Measurements from ENCODE around the gene CRYBA4.
A peak's percentile ranks its signal among the peaks of the same experiment; 100 is the strongest.

CRYBA4 gene

DNA sequence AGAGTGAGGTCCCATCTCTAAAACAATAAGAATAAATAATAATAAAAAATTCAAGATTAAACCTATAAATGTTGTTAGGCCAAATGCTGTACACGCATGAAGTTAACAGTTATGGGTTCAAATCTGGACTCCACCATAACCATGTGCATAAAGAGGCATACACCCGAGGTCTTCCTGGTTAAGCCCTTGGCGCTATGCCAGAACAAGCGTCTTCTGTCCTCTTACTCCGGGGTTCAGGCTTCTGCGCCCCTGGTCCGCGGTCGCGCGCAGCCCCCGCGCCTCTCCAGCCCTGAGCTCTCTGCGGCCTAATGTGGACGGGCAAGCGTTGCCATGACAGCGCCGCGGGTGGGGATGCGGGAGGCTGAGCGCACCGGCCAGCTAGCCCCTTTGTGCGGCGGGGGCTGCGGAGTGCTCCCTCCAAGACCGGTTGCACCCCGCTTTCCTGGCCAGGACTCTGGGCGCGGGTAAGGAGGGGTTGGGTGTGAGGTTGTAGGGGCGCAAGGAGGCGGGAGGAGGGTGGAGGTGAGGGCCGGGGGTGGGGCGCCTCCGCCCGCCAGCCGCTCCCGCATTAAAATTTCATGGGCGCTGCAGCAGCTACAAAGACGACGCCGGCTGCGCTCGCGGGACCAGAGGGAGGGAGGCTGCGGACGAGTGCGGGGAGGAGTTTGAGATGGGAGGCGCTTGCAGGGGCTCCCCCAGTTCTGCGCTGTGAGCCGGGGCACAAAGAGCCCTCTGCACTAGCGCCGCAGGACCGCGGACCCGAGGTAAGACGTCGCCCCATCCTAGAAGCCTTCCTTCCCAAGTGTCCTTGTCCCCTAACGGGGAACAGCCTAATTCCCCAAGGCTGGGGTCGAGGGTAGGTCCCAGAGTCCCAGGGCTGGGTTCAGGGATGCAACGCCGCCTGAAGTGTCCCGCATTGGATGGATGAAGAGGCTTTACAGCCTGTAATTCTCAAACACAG, 35.4 kb downstream of the CRYBA4 start, which contains the start of gene MIAT:
TSS of gene MIAT (plus strand) at position 698 of the 961 bp plus-strand sequence.
- Histone ChIP-seq H3K27ac (peak within 1 kb of the TSS in 9 of 21 experiments; percentile 16 to 76 (median 37)), H3K4me3 (peak within 1 kb of the TSS; percentile 28 to 39 (median 31))

DNA sequence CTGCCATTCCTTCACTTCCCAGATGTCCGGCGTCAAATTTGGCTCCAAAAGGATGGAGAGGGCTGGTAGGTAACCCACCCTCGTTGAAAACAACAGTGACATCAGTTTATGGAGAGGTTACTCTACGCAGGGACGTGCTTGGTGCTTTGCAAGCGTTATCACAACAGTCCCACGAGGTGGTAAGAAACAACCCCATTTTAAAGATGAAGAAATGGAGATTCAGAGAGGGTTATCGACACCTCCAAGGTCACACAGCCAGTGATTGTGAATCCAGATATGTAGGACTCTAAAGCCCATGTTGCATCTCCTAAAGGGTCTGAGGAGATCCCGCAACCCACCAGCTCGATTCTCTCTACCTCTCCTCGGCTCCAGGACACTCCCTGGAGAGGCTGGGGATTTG, 36.4 kb downstream of the CRYBA4 start:
- Histone ChIP-seq H3K27ac (peak overlapping the region in 7 of 21 experiments; percentile 16 to 76 (median 49)), H3K4me3 (peak overlapping the region; percentile 28 to 39 (median 31))

DNA sequence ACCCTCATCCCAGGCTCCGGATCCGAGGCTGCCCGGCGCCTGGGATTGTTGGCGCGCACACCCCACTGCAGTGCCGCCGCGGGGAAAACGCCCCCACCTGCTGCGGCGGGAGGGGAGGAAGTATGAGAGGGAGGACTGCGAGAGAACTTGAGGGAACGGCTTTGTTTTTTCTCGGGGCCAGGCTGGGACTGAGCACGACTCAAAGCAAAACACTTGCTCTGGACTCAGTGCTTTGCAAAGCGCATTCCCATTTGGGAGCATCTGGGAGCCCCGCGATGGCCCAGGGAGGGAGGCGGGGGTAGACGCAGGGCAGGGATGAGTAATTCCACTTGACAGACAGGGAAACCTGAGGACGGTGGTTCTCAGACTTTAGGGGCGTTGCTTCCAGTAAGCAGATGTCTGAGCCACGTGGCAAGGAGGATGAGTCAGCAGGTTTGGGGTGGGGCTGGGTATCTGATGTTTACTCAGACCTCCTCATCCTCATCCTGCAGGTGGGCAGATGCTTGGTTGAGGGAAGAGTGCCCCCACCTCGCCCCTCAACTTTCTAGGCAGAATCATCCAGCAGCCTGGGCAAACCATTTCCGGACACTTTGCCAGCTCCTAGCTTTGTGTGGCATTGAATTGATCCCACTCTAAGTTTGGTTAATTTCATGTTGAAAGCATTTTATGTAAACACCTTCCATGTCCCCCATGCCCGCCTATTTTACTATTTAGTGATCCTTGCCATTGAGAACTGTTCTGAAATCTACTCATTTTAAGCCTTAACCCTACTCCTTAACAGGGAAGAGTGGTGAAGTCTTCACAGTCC, 37.1 kb downstream of the CRYBA4 start:
- H3K4me3 ChIP-seq: peak overlapping the region; percentile 15 to 39 (median 31)

DNA sequence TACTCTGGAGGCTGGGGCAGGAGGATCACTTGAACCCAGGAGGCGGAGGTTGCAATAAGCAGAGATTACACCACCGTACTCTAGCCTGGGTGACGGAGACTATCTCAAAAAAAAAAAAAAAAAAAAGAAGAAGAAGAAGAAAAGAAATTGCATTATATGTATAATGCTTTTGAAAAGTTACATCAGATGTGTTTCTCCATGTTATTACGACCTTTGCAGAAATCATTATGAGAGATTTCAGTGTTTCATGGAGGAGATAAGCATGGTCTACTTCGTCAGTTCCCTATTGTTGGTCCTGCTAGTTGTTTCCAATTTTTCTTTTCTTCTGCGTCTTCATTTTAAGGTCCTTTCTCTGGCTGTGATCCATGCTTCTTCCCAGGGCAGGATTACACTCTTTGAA, 38.6 kb downstream of the CRYBA4 start:
- Histone ChIP-seq H3K27ac (no peak overlapping the region), H3K4me3 (no peak overlapping the region)

More for the DNA sequence above, 37.1 kb downstream of the CRYBA4 start:
- peak overlapping the region in 8 of 21 experiments; percentile 16 to 76 (median 43) for H3K27ac ChIP-seq

DNA sequence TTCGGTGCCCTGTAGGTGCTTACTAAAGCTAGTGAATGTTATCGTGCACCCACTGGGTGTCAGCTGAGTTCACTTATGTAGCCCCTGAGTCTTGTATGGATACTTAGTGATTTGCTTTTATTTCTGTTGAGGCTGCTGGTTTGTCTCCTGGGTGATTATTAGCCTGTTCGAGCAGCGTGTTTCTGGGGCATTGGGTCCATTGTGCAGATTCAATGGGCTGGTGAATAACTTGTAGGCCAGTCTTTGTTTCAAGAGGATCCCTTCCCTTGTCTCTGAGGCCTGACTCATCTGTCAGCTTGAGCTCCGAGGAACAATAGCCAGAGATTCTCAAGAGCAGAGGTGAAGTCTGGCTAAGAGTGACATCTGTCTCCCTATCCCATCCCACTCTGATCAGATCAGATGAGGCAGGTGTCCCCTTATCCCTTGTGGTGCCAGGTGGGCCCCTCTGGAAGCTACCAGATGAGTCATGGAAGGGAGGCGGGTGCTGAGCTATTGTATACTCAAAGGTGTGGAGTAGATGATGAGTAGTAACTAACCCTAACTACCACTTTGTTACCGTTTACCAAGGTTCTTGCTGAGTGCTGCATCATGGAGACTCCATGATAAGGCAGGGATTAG, 39.3 kb downstream of the CRYBA4 start:
- Histone ChIP-seq H3K4me3 (no peak overlapping the region), H3K27ac (no peak overlapping the region)

DNA sequence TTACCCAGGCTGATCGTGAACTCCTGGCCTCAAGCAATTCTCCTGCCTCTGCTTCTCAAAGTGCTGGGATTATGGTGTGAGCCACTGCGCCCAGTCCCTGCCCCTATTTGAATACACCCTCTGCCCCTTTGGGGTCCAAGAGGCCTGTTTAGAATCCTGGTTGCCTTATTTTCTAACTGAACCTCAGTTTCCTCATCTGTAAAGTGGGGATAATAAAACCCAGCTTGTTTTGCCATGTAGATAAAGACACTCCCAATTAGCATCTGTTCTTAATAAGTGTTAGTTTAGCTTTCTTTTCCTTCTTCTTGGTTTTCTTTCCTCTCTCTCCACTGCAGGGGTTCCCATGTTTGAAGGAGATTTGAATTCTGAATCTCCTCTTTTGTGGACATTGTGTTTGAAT, 40.4 kb downstream of the CRYBA4 start:
- Histone ChIP-seq H3K4me3 (no peak overlapping the region), H3K27ac (no peak overlapping the region)

DNA sequence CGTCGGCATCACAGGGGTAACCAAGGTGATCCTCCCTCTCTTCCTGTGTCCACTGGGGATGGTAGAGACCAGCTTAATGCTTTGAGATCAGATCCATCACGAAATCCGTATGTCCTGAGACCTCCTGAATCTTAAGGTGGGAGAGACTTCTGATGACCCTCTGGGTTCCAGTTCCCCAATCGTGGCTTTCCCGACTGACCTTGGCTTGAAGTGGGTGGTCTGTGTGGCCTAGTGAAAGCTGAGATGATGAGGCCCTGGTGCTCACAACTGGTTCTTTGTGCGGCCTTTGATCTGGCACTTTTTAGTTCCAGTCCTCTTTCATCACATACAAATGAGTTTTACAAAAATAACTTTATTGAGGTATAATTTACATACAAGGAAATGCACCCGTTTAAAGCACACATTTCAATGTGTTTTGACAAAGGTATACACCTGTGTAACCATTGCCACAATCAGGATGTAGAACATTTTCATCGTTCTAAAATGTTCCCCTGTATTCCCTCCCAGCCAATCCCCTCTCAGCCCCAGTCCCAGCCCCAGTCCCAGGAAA, 41.7 kb downstream of the CRYBA4 start:
- H3K4me3 ChIP-seq: no peak overlapping the region
- H3K27ac ChIP-seq: no peak overlapping the region

DNA sequence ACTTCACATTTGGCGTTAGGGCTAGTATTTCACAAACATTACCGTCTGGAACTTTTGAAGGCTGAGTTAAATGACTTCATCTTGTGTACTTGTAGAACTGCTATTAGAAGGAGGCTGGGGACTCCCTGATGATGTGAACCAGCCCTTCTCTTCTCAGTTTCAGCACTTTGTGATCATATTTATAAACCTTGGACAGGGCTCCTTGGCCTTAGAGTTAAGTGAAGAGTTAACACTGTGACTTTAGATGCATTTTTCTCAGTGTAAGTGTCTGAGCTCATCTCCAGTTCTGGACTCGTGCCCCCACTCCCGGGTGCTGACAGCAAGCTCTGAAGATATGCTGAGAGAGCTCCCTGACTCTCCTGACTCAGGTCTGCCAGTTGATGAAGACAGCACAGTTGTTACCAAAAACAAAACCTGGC, 44.1 kb downstream of the CRYBA4 start:
- Histone ChIP-seq H3K27ac (peak overlapping the region in 2 of 21 experiments; percentile 8 to 75), H3K4me3 (no peak overlapping the region)

DNA sequence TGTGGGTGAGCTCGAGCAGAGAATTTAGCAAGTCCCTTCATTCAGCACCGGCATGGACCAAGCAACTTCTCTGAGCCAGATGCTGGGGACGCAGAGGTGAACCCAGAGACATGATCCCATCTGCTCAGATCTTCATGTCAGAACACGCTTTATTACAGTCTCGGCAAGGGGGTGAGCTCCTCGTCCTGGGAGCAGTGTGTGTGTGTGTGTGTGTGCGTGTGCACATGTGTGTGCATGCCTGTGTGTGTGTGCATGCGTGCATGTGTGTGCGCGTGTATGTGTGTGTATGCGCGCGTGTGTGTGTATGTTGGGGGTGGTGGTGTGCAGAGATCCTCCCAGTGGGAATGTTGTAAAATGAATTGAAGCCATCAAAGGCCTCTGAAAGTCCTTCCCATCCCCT, 45.4 kb downstream of the CRYBA4 start:
- Histone ChIP-seq H3K27ac (no peak overlapping the region), H3K4me3 (no peak overlapping the region)

DNA sequence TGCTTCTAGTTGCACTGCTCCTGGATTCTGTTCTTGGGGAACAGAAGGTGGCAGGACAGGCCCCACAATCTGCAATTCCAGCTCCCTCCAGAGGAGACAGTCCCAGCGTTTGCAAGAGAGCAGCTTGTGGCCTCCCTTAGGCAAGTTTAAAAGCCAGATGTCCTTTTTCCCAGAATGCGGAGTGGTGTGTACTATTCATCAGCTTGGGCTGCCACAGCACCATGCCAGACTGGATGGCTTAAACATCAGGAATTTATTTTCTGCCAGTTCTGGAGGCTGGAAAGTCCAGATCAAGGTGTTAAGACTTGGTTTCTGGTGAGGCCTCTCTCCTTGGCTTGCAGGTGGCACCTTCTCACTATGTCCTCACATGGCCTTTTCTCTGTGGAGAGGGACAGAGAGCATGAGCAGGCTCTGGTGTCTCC, 47.3 kb downstream of the CRYBA4 start:
- Histone ChIP-seq H3K4me3 (no peak overlapping the region), H3K27ac (peak overlapping the region in 1 of 21 experiments; percentile 99)

DNA sequence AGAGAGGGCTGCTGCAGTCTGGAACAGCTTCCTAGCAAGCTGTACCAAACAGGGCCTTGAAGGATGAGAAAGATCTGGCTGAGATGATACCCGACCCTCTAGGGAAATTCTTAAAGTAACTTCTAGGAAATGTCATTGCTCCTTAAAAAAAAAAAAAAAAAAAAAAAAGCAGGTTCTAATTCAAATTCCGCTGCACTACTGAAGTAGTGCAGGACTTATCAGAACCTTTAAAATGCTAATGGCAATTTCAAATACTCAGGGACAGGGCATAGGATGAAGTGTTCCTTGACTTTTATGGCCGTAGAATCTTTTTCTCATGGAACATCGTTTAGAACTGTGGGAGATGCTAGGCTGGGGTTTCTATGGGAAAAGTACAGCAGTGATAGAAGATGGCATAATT, 48.7 kb downstream of the CRYBA4 start:
- peak overlapping the region in 10 of 21 experiments; percentile 11 to 99 (median 96) for H3K27ac ChIP-seq
- no peak overlapping the region for H3K4me3 ChIP-seq

DNA sequence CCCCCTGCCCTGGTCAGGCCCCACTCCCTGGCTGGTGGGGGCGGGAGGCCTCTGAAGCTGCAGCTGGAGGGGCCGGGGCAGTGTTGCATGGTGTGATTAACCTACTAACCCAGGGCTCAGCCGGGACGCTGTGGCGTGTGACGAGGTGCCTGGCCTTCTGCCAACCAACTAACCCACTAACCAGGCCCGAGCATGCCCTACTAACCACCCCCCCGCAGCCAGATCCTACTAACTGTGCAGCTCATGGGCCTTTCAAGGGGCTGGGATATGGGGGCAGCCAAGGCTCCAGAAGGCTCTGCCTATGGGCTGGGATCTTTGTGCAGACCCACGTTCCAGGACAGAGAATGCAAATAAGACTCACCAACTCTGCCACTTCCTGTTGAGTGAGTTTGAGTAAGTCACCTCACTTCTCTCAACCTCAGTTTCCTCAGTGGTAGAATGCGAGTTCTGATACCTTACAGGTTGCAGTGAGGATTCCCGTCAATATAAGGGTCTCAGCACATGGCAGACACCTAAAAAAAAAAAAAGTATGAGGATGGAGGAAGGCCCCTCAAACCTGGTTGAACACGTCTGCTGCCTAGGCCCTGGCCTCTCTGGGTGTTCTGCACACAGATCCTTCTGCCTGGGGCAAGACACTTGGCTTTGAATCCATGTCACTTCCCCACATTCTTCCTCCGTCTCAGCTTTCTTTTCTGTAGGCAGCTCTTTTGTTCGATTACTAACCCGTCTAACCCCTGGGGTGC, 49.7 kb downstream of the CRYBA4 start:
- Histone ChIP-seq H3K4me3 (no peak overlapping the region), H3K27ac (peak overlapping the region in 20 of 21 experiments; percentile 93 to 99 (median 97))

DNA sequence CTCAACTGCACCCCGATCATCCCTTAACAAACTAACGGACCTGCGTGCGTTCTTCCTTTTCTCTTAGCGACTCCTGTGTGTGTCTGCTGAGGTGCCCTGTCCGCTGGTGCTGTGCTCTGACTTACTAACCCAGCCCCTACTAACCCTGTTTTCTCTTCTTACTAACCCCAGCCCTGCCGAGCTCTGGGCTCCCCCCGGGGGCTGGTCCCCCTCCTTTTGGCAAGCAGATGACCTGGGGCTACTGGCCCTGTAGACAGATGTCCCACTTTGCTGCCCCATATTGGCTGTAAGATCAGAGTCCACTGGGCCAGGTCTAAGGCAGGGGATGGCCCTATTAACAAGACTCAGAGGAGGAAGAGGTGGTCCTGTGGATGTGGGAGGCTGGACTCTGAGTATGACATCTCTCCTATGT, 50.3 kb downstream of the CRYBA4 start:
- Histone ChIP-seq H3K27ac (peak overlapping the region; percentile 88 to 99 (median 97)), H3K4me3 (peak overlapping the region in 6 of 7 experiments; percentile 51 to 84 (median 68))

DNA sequence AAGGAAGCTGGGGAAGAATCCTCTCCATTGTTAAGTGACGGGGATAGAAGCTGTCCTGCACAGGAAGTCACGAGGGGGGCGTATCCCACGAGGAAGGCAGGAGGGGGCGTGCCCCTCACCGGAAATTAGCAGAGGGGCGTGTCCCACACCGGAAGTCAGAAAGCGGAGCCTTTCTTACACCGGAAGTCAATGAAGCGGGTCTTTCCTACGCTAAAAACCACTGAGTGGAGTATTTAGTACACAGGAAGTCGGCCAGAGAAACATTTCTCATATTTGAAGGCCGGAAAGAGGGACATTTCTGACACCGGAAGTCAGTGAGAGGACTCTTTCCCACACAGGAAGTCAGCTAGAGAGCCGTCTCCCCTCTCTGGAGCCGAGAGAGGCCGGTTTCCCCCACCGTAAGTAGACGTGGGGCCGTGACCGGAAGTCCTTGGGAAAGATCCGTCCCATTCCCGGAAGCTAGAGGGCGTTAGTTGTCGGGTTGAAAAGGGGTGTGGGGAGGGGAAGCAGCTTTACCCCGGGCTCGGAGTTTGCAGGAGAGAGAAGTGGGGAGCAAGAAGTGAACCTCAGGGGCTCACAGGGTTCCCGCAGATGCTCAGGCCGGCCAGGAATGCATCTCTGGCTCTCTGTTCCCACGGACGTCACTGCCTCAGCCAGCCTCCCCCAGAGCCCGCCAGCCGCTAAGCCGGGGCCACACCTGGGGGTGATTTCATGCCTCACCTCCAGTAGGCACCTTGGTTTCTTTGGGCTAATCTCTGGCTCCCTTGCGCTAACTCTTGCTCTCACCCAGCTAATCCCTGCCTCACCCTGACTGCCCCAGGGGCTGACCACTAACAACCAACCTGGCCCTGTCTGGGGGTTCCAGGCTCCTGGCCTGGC, 51.1 kb downstream of the CRYBA4 start:
- Histone ChIP-seq H3K27ac (peak overlapping the region; percentile 88 to 99 (median 97)), H3K4me3 (peak overlapping the region; percentile 51 to 84 (median 66))

DNA sequence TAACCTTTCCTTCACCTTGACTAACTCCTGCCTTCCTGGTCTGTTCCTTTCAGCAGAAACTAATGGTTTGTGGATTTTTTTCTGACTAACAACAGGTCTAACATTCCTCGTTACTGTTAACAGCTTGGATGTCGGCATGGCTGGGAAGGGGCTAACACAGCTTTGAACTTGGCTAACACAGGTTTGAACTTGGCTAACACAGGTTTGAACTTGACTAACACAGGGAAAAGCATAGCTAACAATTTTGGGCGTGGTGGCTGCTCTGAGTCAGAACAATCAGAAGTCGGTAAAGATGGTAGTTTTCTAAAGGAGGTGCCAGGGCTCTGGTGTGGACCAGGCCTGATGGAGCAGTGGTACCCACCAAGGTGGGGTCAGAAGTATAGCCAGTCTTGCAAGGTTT, 51.7 kb downstream of the CRYBA4 start:
- H3K27ac ChIP-seq: peak overlapping the region; percentile 88 to 99 (median 97)

DNA sequence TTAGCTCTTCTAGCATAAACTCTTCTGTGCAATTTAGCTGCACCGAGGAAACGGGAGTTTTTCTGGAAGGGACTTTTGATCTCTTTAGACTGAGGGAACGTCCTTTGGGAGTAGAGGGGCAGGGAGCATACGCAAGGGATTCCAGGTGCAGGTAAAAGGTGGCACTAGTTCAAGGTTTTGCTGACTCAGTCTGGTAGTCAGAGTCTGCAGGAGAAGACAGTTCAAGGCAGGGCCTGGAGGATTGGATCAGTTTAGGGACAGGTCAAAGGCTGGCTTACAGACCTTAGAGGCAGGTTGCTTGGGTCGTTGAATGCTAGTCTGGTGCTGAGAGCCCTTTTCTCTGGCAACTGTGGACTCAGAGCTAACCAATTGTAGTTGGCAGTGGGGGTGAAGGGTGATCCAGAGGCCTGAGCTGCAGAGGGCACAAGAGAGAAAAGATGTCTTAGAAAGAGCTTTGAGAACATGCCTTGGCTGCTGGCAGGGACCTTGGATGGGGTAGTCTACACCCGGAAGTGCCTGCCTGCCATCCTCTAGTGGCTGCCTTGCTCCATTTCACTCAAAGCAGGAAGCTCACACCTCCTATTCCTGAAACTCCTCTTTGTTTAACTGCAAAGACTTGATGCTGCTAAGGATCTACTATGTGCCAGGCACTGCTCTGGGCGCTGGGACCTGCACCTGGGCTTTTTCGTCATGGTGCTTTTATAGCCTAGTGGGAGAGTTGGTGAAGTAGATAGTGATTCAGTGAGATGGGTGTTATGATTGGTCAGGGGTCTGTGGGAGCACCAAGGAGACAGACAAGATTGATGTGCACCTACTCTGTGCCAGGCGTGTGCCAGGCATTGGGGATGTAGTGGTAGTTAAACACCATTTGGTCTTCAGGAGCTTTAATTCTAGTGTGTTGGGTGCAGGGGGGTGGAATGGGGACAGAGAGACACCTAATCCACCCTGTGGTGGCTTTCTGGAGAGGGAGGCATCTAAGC, 52.7 kb downstream of the CRYBA4 start:
- Histone ChIP-seq H3K27ac (peak overlapping the region in 18 of 21 experiments; percentile 43 to 99 (median 96)), H3K4me3 (peak overlapping the region; percentile 51 to 84 (median 66))

More for the DNA sequence above, 51.7 kb downstream of the CRYBA4 start:
- peak overlapping the region; percentile 51 to 84 (median 66) for H3K4me3 ChIP-seq
